A549 (cell line): ENCODE measurements around the gene PPARA. TPM values are rescaled to one million over a fixed set of nuclear protein-coding genes. Genes with fewer than 3 reads are reported as not detected.

Experiments used
- ATAC-seq, 2 experiments: fragments of 200-7000 bp in 1 of 2; fragments of >200 bp in 1 of 2; cut with Nextera tagmentation in 1 of 2; cut with Tn5 transposase in 1 of 2; 3 replicates each; pipeline versions ENCODE4 v1.8.0 to v1.9.1; 2018 to 2020; ENCODE audit warnings: mild to moderate bottlenecking in 1 of 2, moderate library complexity in 1 of 2
- CTCF ChIA-PET: fragments of 300-600 bp; sonication (Branson Sonifier 250); formaldehyde crosslinking; extraction: SDS; loops from one replicate; lab custom pipeline; 2021; ENCODE audit warnings: antibody characterized with exemption, inconsistent platforms; lab: Yijun Ruan, JAX
- POLR2A ChIA-PET: fragments of 350-600 bp; formaldehyde crosslinking; extraction: SDS; loops from one replicate; lab custom pipeline; 2021; ENCODE audit warnings: antibody characterized with exemption, inconsistent platforms; lab: Yijun Ruan, JAX
- DNase-seq, 2 experiments: peaks; one replicate each; pipeline versions ENCODE4 v3.0.0 to v3.0.0-alpha.2; 2011 to 2016; ENCODE audit warnings: low read depth in 1 of 2, low spot score in 1 of 2
- FAIRE-seq: peaks from 2 replicates; lab custom pipeline; 2011; peaks lifted over from hg19 to GRCh38; lab: Jason Lieb, UNC
- H3K27ac ChIP-seq, 2 experiments: fragments of >200 bp; sonication (Bioruptor Twin); formaldehyde crosslinking; 3 replicates each; pipeline ENCODE4 v1.5.1; 2016 to 2017
- H3K4me1 ChIP-seq: fragments of >200 bp; sonication (Bioruptor Twin); formaldehyde crosslinking; 3 replicates; pipeline ENCODE4 v1.6.1; 2016
- H3K4me2 ChIP-seq: fragments of >200 bp; sonication (Bioruptor Twin); formaldehyde crosslinking; 3 replicates; pipeline ENCODE4 v1.6.1; 2016
- H3K4me3 ChIP-seq: fragments of >200 bp; sonication (Bioruptor Twin); formaldehyde crosslinking; 3 replicates; pipeline ENCODE4 v1.5.1; 2016
- H3K9me3 ChIP-seq: fragments of >200 bp; sonication (Bioruptor Twin); formaldehyde crosslinking; 3 replicates; pipeline ENCODE4 v1.6.1; 2016
- ATOH8 ChIP-seq: fragments of 250-450 bp; sonication (Bioruptor Pico); IDR thresholded peaks from 2 replicates; pipeline ENCODE4 v1.5.0; 2020; ENCODE audit warnings: low read depth, mild to moderate bottlenecking, moderate library complexity
- BHLHE40 ChIP-seq: IDR thresholded peaks from 2 replicates; pipeline ENCODE4 v1.6.1; 2012; ENCODE audit warnings: low read depth, low read length, inconsistent platforms
- CBX8 ChIP-seq: fragments of 200-600 bp; sonication (generic); IDR thresholded peaks from 2 replicates; pipeline ENCODE4 v1.6.1; 2016
- E2F6 ChIP-seq: IDR thresholded peaks from 2 replicates; pipeline ENCODE4 v1.6.1; 2012; ENCODE audit warnings: low read depth, borderline replicate concordance
- EHF ChIP-seq: fragments of 250-450 bp; sonication (Bioruptor Pico); IDR thresholded peaks from 2 replicates; pipeline ENCODE4 v1.5.0; 2020; ENCODE audit warnings: mild to moderate bottlenecking
- HDAC2 ChIP-seq: fragments of 200-600 bp; sonication (generic); IDR thresholded peaks from 2 replicates; pipeline ENCODE4 v1.6.1; 2016
- HEYL ChIP-seq: fragments of 250-450 bp; sonication (Bioruptor Pico); IDR thresholded peaks from 2 replicates; pipeline ENCODE4 v1.8.0; 2021; ENCODE audit warnings: mild to moderate bottlenecking, moderate library complexity
- HMGXB4 ChIP-seq: fragments of 250-450 bp; sonication (Bioruptor Pico); IDR thresholded peaks from 2 replicates; pipeline ENCODE4 v1.5.0; 2021; ENCODE audit warnings: mild to moderate bottlenecking, moderate library complexity, borderline replicate concordance
- HOXB5 ChIP-seq: fragments of 250-450 bp; sonication (Bioruptor Pico); IDR thresholded peaks from 2 replicates; pipeline ENCODE4 v1.5.0; 2020; ENCODE audit warnings: mild to moderate bottlenecking, moderate library complexity
- JUNB ChIP-seq: fragments of >200 bp; sonication (Bioruptor Twin); formaldehyde crosslinking; IDR thresholded peaks from 2 replicates; pipeline ENCODE4 v1.6.1; 2016
- MYC ChIP-seq: IDR thresholded peaks from 2 replicates; pipeline ENCODE4 v1.6.1; 2012; ENCODE audit warnings: mild to moderate bottlenecking, inconsistent platforms, low read length, improper control_type of control experiment, borderline replicate concordance
- POLR2A ChIP-seq: IDR thresholded peaks from 2 replicates; pipeline ENCODE4 v1.6.1; 2012; ENCODE audit warnings: mild to moderate bottlenecking, low read length
- POLR2AphosphoS2 ChIP-seq: conservative IDR thresholded peaks from 2 replicates; pipeline ENCODE4 v1.6.1; 2012; ENCODE audit warnings: low read length, improper control_type of control experiment, inconsistent platforms
- RARB ChIP-seq: fragments of 250-450 bp; sonication (Bioruptor Pico); IDR thresholded peaks from 2 replicates; pipeline ENCODE4 v1.8.0; 2021; ENCODE audit warnings: mild to moderate bottlenecking, moderate library complexity
- REST ChIP-seq: fragments of 200-600 bp; sonication (generic); IDR thresholded peaks from 2 replicates; pipeline ENCODE4 v1.6.1; 2016; ENCODE audit warnings: antibody characterized with exemption, mild to moderate bottlenecking, moderate library complexity
- RFX5 ChIP-seq: fragments of 450-650 bp; IDR thresholded peaks from 2 replicates; pipeline ENCODE4 v1.7.1; 2014; ENCODE audit warnings: antibody characterized with exemption, mild to moderate bottlenecking, moderate library complexity
- SMC3 ChIP-seq: fragments of >200 bp; sonication (Bioruptor Twin); formaldehyde crosslinking; IDR thresholded peaks from 3 replicates; pipeline ENCODE4 v1.6.1; 2018; ENCODE audit warnings: inconsistent platforms
- ZC3H11A ChIP-seq: fragments of 450-650 bp; IDR thresholded peaks from 2 replicates; pipeline ENCODE4 v1.6.1; 2014; ENCODE audit warnings: antibody characterized with exemption, mild to moderate bottlenecking
- ZNF302 ChIP-seq: fragments of 250-450 bp; sonication (Bioruptor Pico); IDR thresholded peaks from 2 replicates; pipeline ENCODE4 v1.9.0; 2021; ENCODE audit warnings: inconsistent platforms, mild to moderate bottlenecking, moderate library complexity
- WGBS: methylation state at CpG from one replicate; pipeline ENCODE4 v1.1.6; 2017; ENCODE audit errors: missing lambda C conversion rate; 5-methylcytosine and 5-hydroxymethylcytosine counted together
- polyA plus RNA-seq, 4 experiments: library from polyadenylated mRNA; depleted of rRNA in 3 of 4; stranded (reverse); fragments of >200 nt; fragmentation: RNase III in 1 of 4; extraction: RNeasy Plus Mini Kit Qiagen cat#74134 plus additional on column Dnase treatment in 1 of 4; gene quantifications; 2 replicates in 3 of 4; 3 replicates in 1 of 4; pipeline ENCODE4 v1.2.3, GENCODE V29; 2011 to 2017
- TF ChIP-seq, protein P1 (sequence below): IDR thresholded peaks from 2 replicates; pipeline ENCODE4 v1.6.1; 2012
- TF ChIP-seq, protein P2 (sequence below): IDR thresholded peaks from 2 replicates; pipeline ENCODE4 v1.6.1; 2012

Gene PPARA
- polyA plus RNA-seq, 2 of the 4 experiments (the other 2 are of a cell fraction), result 2.6 to 2.8 TPM

- no peaks in the 10 kb centered on the region for H3K9me3 ChIP-seq
- peak overlapping the region; percentile 38 to 62; a peak in 4 of 6 replicates for H3K27ac ChIP-seq
- DNase-seq (no peak), ATAC-seq (no peak), FAIRE-seq (no peak)
- peaks cover 76% of the 10 kb centered on the region for H3K4me1 ChIP-seq
- CTCF ChIA-PET, result interaction anchor here (0.8 to 10.7 kb wide), 9 partner anchors 12 to 115 kb away, joined by 3 to 133 read pairs (median 4); no protein-coding TSS in a partner anchor
- H3K4me3 ChIP-seq, result no peak overlapping the region
- TF ChIP-seq REST (no peak), POLR2A (no peak), CBX8 (no peak), HEYL (no peak), EHF (CRISPR knock-in tag) (no peak), RFX5 (no peak), RARB (CRISPR knock-in tag) (no peak), MYC (no peak), HOXB5 (no peak), ZC3H11A (no peak), BHLHE40 (no peak), ZNF302 (CRISPR knock-in tag) (no peak), HDAC2 (no peak)
- TF ChIP-seq, protein P1, sequence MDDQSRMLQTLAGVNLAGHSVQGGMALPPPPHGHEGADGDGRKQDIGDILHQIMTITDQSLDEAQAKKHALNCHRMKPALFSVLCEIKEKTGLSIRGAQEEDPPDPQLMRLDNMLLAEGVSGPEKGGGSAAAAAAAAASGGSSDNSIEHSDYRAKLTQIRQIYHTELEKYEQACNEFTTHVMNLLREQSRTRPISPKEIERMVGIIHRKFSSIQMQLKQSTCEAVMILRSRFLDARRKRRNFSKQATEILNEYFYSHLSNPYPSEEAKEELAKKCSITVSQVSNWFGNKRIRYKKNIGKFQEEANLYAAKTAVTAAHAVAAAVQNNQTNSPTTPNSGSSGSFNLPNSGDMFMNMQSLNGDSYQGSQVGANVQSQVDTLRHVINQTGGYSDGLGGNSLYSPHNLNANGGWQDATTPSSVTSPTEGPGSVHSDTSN, result no peak; the same call in 1 of the 2 replicates
- TF ChIP-seq, protein P2, sequence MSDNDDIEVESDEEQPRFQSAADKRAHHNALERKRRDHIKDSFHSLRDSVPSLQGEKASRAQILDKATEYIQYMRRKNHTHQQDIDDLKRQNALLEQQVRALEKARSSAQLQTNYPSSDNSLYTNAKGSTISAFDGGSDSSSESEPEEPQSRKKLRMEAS, result no peak
- POLR2A ChIA-PET, result no interaction called here
- 70% methylated on average over 2 of the region's 21 CpGs for WGBS
- no peak overlapping the region for H3K4me2 ChIP-seq
These were observed 36.3 kb upstream of the PPARA start for GRCh38 chr22:46113910-46114517.

DNA sequence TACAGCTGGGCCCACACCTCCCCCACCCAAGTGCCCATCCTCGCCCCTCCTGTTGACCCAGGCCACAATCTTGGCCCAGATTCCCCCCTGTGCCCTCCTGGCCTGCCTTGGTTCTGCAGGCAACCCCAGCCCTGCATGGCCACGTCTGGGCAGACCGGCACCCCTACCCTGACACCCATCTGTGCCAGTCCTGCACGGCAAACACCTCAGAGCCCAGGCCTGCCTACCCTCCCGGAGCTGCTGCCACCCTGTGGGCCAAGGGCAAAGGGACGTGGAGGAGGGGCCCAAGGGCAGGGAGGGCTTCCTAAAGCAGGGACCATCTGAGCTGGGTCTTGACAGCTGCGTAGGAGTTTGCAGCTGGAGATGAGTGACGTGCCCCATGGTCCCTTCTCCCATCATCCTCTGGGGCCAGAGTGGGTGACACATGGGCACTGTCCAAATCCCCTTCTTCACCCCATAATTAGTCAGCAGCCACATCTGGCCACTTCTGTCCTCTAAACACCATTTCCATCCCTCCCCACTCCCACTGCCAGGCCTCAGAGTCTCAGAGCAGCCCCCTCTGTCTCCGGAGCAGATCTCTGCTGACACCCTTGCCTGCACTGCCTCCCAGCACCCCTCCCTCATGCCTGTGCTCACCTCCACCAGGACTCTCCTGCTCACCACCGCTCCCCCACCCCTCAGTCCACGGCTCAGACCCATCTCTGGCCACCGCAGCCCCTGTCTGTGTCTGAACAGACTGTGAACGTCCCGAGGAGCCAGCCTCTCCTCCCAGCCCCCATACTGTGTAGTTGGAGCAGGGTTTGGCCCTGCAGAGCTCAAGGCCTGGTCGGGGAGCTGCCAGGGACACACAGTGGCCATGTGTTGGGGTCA, 35.6 kb upstream of the PPARA start:
- WGBS, result 51% methylated on average over 6 of the region's 15 CpGs
- FAIRE-seq, result no peak
- ATAC-seq, result peak; percentile 0 to 5; a peak in 3 of 6 replicates

More for the DNA sequence above, 35.6 kb upstream of the PPARA start:
- Histone ChIP-seq H3K27ac (peak overlapping the region; percentile 60 to 62; a peak in 5 of 6 replicates), H3K9me3 (no peaks in the 10 kb centered on the region), H3K4me3 (no peak overlapping the region), H3K4me2 (no peak overlapping the region), H3K4me1 (peaks cover 69% of the 10 kb centered on the region)
- TF ChIP-seq POLR2A (no peak), JUNB (no peak), E2F6 (no peak), POLR2AphosphoS2 (no peak; the same call in 1 of the 2 replicates), HMGXB4 (CRISPR knock-in tag) (no peak), HEYL (no peak), EHF (CRISPR knock-in tag) (no peak), HDAC2 (no peak), MYC (no peak), SMC3 (no peak), ATOH8 (CRISPR knock-in tag) (no peak), BHLHE40 (no peak)
- no peak for DNase-seq
- CTCF ChIA-PET, result interaction anchor here (0.6 to 10.7 kb wide), 14 partner anchors 10 to 382 kb away, joined by 3 to 133 read pairs (median 5); no protein-coding TSS in a partner anchor
- POLR2A ChIA-PET, result no interaction called here
